Panc1 (cell line): ENCODE data around the gene VWA3B.

Source experiments
- POLR2AphosphoS5 ChIP-seq: IDR thresholded peaks from 2 replicates; pipeline ENCODE4 v1.6.1; 2012; ENCODE audit warnings: mild to moderate bottlenecking, low read depth, low read length, moderate library complexity
- TF ChIP-seq, protein P1 (sequence below): fragments of 450-650 bp; IDR thresholded peaks from 2 replicates; pipeline ENCODE4 v1.5.1; 2017; ENCODE audit warnings: mild to moderate bottlenecking
- TF ChIP-seq, protein P2 (sequence below), 2 experiments: IDR thresholded peaks; 2 replicates each; pipeline ENCODE4 v1.6.1; 2011 to 2012; ENCODE audit warnings: low read depth in 2 of 2, control low read depth in 1 of 2, low read length in 1 of 2, mild to moderate bottlenecking in 1 of 2, moderate library complexity in 1 of 2; ENCODE audit not compliant: insufficient read depth in 1 of 2

DNA sequence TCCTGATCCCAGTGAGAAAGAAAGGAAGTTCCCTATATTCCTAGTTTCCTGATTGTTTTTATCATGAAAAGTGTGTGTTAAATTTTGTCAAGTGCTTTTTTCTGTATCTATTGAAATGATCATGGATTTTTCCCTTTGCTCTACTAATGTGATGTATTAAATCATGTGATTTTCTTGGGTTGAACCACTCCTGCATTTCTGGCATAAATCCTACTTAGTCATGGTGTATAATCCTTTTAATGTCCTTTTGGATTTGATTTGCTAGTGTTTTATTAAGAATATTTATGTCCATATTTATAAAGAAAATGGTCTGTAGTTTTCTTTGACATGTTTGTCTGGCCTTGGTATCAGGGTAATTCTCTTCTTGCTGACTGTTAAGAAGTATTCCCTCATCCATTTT is 171.9 kb downstream of the VWA3B start:
- TF ChIP-seq, protein P1, sequence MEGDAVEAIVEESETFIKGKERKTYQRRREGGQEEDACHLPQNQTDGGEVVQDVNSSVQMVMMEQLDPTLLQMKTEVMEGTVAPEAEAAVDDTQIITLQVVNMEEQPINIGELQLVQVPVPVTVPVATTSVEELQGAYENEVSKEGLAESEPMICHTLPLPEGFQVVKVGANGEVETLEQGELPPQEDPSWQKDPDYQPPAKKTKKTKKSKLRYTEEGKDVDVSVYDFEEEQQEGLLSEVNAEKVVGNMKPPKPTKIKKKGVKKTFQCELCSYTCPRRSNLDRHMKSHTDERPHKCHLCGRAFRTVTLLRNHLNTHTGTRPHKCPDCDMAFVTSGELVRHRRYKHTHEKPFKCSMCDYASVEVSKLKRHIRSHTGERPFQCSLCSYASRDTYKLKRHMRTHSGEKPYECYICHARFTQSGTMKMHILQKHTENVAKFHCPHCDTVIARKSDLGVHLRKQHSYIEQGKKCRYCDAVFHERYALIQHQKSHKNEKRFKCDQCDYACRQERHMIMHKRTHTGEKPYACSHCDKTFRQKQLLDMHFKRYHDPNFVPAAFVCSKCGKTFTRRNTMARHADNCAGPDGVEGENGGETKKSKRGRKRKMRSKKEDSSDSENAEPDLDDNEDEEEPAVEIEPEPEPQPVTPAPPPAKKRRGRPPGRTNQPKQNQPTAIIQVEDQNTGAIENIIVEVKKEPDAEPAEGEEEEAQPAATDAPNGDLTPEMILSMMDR = no peak
- TF ChIP-seq, protein P2, sequence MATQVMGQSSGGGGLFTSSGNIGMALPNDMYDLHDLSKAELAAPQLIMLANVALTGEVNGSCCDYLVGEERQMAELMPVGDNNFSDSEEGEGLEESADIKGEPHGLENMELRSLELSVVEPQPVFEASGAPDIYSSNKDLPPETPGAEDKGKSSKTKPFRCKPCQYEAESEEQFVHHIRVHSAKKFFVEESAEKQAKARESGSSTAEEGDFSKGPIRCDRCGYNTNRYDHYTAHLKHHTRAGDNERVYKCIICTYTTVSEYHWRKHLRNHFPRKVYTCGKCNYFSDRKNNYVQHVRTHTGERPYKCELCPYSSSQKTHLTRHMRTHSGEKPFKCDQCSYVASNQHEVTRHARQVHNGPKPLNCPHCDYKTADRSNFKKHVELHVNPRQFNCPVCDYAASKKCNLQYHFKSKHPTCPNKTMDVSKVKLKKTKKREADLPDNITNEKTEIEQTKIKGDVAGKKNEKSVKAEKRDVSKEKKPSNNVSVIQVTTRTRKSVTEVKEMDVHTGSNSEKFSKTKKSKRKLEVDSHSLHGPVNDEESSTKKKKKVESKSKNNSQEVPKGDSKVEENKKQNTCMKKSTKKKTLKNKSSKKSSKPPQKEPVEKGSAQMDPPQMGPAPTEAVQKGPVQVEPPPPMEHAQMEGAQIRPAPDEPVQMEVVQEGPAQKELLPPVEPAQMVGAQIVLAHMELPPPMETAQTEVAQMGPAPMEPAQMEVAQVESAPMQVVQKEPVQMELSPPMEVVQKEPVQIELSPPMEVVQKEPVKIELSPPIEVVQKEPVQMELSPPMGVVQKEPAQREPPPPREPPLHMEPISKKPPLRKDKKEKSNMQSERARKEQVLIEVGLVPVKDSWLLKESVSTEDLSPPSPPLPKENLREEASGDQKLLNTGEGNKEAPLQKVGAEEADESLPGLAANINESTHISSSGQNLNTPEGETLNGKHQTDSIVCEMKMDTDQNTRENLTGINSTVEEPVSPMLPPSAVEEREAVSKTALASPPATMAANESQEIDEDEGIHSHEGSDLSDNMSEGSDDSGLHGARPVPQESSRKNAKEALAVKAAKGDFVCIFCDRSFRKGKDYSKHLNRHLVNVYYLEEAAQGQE (IDR thresholded peaks at IDR 0.05; ENCODE audit: insufficient read depth in 1 of 2, low read depth in 2 of 2, low read length in 1 of 2) = no peak
- no peak for TF ChIP-seq POLR2AphosphoS5
